ENCODE measurements around the gene UBL4A.
"Not testable (repeated sequence)": the region's sequence is repeated elsewhere in the genome, so short reads cannot be mapped to it uniquely, and the experiment has no call there.

Gene UBL4A

DNA sequence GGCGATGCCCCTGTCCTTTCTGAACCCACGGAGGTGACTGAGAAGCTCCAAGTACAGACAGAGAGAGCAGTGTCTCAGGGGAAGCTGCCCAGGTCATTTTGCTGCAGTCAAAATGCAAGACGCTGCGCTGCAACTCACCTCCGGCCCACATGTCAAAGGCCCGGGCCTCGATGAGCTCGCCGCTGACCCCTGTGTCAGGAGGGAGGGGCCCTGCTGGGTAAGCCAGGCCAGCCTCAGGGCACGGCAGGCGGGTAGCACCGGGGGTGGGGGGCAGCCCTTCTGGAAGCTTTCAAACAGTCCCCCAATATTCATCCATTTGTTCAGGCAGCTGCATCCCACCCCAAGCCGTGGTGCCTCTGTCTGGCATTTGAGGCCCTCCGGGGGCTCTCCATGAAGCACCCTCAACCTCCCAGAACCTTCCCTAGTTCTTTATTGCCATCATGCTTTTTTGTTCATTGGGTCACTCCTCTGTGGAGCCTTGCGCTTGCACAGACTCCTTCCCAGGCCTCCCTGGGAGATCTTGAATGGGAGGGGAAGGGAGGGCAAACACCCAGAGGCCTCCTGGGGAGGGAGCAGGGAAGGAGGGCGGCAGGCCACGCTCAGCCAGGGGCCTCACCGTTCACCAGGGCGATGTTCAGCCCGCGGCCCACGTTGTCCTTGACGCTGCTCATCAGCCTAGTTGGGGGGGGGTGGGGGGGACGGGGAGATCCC is 21.4 kb upstream of the UBL4A start:
- DNase-seq, result no peak

DNA sequence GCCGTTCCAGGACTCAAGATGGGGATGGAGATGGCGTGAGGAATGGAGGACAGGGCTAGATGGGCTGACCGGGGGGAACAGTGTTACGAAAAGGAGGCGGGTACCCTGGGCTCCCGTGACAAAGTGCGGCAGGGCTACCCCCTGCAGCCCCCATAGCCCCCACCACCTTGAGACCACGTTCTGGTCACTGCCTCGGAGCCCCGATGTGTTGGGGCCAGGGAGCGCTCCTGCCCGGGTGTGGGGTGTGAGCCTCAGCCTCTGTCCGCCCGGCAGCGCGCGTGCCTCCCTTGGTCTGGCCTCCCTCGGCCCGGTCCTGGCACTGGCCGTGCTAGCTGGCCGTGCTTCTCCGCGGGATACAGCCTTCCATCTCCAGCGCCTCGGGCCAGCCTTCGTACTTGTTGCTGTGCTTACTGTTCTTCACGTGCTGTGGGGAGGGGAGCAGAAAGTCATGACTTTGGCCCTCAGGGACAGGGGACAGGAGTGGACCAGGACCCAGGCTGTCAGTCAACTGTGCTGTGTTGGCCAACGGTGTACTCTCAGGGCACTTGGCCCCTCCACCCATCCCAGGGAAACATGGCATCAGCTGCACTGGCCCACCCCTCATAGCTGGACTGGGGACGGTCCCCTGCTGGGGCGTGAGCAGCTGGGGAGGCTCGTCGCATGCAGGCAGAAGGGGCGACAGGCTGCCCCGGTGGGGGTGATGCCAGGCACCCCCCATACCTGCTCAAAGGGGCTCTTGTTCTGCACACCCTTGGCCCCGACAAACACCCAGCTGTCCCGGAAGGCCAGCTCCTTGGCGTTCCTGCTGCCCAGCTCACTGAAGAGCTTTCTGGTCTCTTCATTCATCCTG is 20.3 kb upstream of the UBL4A start:
- no peak for DNase-seq

DNA sequence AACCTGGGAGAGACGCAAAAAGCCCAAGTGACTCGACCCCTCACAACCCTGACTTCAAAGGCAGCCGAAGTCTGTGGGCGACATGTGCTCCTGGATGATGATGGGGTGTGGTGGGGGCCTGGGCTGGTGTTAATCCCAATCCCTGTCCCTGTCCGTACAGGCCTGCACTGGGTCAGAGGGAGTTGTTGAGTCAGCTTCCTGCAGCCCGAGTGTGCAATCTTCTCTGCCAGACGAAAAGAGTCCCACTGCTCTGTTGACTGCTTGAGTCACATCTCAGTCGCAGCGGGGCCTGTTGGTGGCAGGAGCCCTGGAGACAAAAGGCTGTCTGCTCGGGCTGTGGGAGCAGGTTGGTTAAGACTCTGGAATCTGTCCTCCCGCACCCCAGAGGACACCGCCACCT is 19.3 kb upstream of the UBL4A start:
- peak; percentile 44 for DNase-seq

DNA sequence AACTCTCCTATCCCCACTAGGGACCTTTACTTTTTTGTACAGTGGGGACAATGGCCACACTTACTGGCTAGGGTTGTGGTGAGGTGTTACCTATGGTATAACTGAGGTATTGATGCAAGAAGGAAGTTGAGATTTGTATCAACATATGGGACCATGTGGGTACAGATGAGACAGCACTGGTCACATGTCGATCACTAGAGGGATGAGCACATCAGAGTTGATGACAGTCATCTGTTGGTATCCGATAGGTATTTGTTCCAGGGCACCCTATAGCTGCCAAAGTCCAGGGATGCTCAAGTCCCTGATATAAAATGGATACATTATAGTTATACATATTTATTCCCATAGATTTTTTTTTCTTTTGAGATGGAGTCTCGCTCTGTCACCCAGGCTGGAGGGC is 16.6 kb upstream of the UBL4A start:
- DNase-seq, result no peak

DNA sequence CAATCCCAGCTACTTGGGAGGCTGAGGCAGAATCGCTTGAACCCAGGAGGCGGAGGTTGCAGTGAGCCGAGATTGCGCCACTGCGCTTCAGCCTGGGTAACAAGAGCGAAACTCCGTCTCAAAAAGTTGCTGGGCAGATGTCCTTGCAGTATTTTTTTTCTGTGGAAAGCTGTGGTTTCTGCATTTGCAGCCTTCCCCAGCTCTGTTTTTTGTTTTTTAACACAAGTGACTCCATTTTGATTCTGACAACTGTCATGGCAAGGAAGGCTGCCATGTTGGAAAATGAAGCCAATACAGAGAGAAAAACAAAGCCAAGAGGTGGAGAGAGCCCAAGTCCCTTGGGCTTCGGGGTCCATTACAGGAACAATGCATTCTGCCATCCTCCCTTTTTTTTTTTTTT is 15.7 kb upstream of the UBL4A start:
- no peak for DNase-seq

DNA sequence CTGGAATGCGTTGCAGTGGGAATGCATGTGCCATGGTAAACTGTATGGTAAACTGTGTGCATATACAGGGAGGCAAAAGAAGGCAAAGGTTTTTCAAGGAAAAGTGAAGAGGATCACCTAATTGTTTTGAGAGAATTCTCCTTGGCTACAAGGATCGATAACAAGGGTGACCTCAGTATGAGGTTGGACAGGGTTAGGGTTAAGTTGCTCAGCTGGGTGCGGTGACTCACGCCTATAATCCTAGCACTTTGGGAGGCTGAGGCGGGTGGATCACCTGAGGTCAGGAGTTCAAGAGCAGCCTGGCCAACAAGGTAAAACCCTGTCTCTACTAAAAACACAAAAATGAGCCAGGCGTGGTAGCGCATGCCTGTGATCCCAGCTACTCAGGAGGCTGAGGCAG is 15.0 kb upstream of the UBL4A start:
- not testable (repeated sequence) for DNase-seq

DNA sequence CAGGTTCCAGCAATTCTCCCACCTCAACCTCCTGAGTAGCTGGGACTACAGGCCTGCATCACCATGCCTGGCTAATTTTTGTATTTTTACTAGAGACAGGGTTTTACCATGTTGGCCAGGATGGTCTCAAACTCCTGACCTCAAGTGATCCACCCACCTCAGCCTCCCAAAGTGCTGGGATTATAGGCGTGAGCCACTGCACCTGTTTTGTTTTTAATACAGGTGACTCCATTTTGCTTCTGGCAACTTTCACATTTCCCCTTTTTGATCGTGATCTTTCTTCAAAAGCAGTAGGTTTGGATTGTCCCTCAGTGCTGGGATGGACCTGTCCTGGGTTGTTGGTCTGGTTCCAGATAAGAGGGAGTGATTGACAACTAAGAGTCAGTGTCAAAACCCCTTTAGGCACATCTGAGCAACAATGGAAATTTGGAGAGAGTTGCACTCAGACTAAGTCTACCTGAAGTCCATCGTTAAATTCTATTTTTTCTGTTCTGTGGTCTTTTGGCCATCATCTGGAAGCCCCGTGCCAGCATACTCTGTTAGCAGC is 10.2 kb upstream of the UBL4A start:
- not testable (repeated sequence) for DNase-seq

DNA sequence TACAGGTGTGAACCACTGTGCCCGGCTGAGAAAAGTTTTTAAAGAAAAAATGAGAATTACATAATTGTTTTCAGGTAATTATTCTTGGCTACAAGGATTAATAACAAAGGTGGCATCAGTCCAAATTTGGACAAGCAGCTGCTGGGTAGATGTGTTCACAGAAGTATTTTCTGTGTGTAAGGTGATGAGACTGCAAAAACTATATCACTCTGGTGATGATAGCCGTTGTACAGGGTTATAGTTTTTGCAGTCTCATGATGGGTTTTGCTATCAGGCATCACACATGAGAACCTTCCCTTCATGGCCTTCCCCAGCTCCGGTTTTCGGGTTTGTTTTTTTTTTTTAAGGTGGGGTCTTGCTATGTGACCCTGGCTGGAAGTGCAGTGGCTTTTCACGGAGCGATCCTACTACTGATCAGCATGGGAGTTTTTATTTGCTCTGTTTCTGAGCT is 9.1 kb upstream of the UBL4A start:
- no peak for DNase-seq

DNA sequence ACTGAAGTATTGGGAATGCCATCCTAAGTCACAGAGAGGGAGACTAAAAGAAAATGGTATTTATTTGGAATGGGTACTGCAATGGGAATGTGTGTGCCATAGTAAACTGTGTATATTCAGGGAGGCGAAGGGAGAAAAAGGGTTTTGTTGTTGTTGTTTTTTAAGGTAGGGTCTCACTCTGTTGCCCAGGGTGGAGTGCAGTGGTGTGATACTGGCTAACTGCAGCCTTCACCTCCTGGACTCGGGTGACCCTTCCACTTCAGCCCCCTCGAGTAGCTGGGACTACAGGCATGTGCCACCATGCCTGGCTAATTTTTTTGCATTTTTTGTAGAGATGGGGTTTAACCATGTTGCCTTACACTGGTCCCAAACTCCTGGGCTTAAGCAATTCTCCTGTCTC is 8.3 kb upstream of the UBL4A start:
- DNase-seq, result no peak

DNA sequence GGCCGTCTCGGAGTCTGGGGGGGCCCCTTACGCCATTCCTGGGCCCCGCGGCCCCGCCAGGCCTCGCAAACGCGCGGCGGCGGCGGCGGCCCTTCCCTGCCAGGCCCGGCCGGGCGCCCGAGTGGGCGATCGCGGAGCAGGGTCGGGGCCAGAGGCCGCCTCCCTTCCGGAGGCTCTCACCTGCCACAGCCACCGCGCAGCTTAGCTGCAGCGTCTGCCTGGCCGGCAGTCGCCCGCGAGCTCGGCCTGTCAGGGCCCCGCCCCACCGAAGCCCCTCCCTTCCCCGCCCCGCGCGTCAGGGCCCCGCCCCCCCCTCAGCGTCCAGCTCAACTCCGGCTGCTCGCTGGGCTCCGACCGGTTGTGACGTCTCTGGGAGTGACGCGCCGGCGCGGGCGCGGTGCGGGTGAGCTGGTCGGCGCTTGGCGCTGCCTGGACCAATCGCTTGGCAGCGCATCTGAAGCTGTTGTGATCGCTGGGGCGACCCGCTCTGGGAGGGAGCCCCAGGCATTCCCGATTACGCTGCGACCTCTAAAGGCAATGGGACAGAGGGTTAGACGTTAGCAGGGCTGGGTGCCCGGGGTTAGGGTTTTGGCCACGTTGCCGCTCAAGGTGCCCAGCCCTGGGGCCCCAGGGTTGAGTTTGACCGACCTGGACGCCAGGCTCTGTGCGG is 4.1 kb upstream of the UBL4A start, which contains the start of gene SLC10A3:
TSS of gene SLC10A3 (minus strand) at position 216 of the 670 bp plus-strand sequence. CDS start 1,689 bp downstream, outside the sequence.
- peak; percentile 92 for DNase-seq

DNA sequence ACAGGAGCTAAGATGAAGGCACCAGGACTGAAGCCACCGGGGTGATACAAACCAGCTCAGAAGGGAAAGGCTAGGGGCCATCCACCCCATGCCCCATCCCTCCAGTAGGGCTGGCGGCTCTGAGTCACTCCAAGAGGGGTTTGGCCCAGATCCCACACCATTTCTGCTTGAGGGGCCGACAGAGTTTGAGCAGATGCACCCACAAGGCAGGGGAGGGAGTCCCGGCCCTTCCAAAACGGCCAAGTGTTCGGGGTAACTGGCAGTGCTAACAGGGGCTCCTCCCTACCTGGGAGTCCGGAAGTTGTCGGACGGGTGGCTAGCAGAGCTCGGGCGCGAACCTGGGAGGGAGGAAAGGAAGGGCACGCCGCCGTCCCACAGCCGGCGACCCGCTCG is 3.6 kb upstream of the UBL4A start:
- peak; percentile 52 for DNase-seq

DNA sequence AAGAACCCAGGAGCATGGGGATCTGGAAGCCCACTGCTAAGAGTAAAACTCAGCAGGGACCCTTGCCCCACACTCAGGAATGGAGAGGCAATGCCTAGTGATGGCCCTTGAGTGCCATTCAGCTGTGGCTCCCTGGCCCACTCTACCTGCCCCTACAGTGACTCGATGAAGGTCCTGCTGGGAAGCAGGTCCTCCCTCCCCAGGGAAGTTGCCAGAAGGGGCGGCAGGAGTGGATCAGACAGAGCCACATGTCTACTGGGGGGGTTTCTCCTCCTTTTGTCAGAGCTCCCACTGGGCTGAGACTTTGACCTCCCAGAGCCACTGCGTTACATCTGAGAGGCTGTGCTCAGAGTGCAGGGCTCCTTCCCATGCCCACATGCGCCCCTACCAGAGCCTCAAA is 2.8 kb upstream of the UBL4A start:
- no peak for DNase-seq

DNA sequence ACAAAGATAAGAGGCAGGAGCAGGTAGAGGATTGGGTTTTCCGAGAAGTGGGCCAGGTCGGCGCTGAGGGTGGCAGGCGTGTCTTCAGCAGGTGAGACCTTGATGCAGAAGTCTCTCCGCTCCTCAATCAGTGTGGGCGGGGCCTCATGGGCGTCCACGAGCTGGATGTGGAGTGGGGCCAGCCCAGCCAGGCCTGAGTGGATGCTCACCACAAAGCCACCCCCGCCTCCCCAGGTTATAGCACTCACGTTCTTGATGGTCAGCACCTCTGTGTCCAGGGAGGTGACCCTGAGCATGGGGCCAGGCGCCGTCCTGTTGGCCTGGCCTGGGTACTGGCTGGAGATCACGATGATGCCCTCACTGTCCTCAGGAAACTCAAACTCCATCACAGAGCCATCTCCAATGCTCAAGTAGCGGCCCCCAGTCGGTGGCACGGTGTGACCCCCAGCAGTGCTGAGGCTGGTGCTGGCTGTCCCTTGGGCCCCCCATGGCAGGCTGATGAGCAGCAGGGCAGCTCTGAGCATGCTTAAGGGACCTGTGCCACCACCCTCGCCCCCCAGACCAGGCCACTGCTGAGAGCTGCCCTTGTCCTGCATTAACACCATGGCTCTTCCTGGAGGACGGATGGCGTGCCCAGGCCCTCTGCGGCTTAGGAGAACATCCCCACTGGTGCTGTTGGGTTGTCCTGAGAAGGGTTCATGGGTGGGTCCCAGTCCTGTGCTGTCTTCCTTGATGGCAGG is 2.1 kb upstream of the UBL4A start:
- DNase-seq, result no peak

DNA sequence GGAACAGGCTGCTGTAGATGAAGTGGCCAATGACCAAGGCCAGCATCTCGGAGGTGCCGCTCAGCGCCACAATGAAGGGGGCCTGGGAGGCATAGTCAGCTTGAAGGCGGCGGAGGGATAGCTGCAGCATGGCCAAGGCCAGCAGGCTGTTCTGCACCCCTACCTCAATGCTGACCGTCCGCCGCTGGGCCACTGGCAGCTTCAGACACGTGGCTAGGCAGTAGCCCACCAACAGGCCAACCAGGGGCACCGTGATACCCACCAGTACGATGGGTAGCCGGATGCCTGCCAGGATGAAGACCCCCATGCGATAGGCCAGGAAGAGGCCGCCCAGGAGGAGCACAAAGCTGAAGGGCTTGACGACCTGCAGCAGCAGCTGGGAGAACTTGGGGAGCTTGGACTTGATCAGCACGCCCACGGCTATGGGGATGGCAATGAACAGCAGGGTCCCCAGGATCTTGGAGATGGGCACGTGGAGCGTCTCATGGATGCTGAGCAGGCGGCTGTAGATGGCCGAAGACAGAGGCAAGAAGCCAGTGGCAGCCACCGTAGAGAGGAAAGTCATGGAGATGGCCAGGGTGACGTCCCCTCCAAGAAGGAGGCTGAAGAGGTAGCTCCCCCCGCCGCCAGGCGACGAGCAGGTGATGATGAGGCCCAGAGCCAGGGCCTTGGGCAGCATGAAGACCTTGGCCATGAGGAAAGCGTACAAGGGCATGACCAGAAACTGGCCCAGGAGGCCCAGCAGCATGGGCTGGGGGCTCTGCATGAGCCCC is 1.3 kb upstream of the UBL4A start:
- no peak for DNase-seq

DNA sequence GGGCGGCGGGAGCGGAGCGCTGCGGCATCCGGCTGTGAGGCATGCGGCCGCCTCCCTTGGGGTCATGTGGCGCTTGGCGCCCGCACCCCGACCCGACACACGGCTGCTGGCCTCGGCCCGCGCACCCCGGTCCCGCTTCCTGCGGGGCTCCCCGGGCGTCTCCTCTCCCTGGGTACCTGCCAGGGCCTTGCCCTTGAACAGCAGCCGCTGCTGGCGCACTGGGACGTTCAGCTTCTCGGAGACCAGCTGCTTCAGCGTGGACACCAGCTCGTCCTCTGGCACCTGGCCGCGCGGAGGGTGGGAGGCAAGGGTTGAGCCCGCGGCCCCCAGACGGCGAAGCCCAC is 391 bp downstream of the UBL4A start:
- DNase-seq, result no peak

DNA sequence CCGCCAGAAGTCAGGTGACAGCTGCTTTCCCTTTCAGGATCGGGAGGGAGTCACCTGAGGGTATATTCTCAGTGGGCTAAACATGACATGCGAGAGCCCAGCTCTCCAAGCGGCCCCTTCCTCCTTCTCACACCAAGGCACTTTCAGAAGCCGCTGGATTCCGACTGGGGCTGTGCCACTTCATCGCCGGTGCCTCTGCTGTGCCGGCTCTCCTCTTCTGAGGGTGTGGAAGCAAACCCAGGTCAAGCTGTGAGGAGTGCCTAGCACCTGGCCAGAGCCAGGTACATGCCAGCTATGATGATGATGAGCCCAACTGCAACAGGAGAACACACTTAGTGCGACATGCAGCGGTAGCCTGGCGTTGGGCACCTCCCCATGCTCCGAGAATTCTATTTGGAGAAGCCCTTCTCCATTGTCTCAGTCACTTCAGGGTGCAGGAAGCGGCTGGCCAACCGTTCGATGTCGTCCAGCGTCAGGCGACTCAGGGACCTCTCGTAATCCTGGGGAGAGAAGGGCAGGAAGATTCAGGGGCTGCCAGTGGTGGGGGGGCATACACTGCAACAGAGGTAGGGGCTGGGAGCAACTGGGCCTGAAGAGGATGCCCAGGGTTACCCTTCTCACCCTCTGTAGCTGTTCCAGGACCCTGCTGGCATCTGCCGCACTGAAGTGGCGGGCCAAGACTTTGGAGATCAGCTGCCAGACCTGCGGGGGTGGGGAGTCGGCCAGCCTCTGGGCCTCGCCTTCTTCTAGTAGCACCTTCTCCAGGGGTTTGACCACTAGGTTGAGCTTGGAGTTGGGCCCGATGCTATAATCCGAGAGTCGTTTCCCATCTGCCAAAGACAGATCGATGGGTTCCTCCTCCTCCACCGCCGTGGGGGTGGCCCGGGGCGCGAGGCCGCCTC is 1.0 kb downstream of the UBL4A start:
- DNase-seq, result no peak

DNA sequence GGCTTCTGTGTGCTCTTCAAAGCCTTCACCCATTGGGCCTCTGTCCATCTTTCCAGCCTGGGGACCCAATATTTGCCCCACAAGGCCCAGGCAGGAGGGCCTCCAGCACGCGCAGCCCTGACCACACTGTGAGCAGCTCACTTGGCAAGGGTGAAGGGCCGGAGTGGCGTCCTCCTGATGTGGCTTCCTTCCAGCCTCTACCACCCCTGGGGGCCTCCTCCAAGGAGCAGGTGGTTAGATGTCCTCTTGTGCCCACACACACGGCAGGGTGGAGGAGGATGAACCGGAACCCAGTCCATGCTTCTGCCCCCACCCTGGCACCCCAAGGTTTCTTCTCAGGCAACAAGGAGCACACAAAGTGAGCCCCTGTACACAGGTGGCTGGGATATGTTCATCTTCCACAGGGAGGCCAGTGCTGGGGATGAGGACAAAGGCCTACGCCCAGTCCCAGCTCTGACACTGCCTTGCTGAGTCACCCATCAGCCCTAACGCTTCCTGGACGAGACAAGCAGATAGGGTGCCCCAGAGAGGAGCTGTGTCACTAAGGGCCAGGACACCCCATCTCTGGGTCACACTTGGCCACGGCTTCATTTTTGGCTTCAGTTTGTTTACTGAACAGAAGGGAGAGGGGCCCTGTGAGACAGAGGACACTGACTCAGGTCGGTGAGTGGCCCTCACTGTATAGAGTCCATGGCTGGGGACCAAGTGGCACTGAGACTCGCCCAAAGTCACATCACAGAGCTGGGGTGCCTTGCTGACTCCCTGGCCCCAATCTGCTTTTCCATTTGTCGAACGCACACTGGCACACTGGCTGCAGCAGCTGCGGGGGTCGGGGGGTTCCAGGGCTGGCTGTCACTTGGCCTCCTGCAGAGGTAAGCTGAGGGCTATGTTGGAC is 1.9 kb downstream of the UBL4A start:
- DNase-seq, result no peak

DNA sequence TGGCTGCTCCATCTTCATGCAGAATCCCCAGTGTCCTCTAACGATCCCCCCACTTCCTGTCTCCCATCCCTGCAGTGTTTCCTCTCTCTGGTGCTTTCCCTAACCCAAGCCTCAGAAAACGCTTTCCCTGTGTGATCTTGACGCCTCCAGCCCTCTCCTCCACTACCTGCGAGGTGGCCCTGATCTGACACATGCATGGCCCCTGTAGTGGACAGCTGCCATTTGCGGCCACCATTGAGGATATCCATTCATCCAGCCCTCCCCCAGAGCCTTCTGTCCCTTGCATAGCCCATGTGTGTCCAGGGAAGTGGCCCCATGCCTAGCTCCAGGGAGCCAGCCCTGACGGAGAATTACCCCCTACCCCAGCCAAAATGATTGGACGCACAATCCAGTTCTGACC is 3.1 kb downstream of the UBL4A start:
- DNase-seq, result no peak

DNA sequence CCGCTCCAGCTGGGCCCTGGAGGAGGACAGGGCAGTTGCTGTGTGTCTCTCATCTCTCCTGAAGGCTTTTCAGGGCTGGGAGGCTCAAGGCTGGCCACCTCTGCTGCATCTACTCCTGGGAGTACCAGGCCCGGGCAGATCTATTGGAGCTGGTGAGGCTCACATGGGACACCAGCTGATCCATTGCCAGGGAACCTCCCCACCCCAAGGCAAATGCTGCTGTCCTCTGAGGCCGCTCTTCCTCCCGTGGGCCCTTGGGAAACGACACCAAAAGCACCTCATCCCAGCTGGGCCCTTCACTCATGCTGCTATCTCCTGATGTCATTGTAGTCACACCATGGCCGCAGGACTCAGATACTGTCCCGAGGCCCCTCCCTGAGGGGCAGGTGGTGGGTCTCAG is 3.6 kb downstream of the UBL4A start:
- no peak for DNase-seq

Measured in fibroblast of skin of right quadriceps (primary cell).